ENCODE measurements around the gene BBS10.
"Not testable (repeated sequence)": the region's sequence is repeated elsewhere in the genome, so short reads cannot be mapped to it uniquely, and the experiment has no call there.

BBS10 gene

DNA sequence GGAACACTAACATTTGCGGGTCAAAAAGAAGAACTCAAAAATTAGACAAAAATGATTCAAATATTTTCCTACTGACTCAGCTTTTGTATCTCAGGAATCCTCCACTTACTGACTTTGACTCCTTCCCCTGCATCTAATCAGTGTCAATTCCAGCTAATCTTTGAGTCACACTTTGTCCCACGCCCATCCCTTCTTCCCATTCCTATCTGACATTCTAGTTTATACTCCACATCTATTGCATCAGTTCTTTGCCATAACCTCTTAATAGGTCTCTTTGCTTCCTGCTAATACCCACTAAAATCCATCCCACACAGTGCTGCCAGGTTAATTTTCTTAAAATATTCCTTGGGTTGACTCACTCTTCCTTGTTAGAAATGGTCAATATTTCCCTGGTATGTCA, 19.1 kb downstream of the BBS10 start:
- no peak for DNase-seq

- DNase-seq, result not testable (repeated sequence)
Measured at GRCh38 chr12:76319595-76320319, 28.5 kb downstream of the BBS10 start.

DNA sequence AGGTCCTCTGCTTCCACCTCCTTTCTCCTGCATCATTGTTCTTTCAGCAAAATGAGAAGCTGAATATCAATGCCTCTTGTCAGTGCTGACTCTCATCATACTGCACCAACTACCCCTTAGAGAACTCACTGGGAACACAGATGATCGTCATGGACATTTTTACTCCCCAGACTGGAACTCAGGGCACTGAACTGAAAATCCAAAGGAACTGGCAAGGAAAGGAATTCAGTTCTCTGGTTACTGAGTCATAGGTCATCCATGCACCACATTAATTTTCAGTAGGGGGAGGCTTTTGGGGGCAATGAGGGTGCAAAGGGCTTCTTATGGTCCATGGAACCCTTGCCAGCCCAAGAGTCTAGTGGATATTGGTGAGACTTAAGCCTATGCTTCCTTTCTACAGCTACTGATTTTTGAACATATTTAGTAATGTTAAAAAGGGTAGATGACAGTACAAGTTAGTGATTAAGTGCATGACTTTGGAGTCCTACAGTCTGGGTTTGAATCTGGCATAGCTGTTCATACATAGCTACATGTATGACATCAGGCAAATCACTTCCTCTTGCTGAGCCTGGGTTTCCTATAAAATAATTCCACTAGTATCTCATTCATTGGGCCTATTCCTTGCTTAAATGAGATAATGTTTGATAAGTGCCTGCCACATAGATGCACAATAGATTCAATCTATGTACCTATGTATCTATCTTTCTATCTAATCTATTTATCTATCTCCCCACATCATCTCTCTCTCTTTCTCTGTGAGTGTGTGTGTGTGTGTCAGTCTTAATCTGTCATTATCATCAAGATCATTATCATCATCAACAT, 29.2 kb downstream of the BBS10 start:
- DNase-seq, result no peak

DNA sequence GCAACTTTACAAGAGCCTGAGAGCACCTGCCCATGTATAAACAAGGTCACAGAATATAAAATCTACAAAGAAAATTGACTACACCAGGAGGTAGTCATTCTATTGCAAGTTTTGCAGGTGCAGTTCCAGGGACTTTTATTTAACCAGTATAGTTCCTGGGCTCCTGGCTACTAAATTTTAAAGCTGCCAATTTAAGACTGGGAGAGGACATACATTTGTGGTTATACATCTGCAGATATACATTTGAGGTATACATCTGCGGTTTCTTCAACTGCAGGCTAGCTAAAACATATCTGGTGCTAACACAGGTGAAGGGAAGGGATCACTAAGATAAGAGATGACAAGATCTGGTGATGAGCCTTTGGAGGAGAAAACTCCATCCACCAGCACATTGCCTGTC, 30.2 kb downstream of the BBS10 start:
- no peak for DNase-seq

GRCh38 chr12:76316468-76316867, 31.7 kb downstream of the BBS10 start:
- DNase-seq, result no peak

DNA sequence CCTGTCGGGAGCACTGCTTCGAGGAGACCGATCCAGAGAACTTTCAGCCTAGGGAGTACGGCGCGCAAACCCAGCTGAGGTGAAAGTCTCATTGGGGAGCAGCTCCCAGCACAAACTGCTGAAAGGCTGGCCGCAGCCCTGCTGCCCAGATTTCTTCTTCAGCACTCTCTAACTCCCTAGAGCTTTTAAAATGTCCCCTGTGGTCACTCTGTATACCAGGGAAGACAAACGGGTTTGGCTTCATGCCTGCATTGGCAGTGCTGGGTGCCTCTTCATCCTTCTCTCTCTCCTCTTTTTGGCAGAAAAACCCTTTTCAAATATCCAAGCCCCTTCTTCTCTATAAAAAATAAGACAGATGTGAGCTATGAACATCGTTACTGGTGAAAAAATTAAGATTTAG, 34.9 kb downstream of the BBS10 start:
- no peak for DNase-seq

DNA sequence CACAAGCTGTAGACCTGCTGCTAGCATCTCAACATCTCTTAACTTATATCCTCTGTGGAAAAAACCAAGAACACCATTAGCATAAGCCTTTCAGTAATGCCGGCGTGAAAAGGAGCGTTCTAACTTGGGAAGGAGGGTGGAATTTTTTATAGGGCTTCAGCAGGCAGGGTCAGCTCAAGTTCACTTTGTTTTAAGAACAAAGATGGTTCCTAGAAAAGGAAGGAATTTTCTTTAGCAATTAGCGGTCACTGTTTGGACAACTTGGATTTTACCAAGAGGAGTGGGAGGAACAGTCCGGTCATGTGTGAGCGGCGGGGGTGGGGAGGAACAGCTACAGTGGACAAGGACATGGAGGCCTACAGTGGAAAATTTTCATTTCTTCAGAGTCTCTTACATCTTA, 35.9 kb downstream of the BBS10 start:
- no peak for DNase-seq

DNA sequence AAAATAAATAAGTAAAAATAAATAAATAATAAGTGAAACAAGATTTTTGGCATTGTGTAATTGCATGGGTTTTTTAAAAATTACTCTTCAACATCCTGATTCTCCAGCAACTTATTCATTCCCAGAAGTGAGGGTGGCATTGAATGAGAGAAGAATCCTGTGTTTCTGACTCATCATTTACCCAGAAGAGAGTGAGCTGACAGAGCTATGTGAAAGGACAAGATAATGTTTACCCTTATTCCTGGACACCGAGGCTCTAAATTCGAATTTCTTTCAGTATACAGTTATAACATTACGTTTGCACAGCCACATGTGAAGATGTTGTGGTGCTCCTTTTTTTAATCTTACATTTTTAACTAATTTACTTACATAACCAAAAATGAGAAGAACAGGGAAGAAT, 36.4 kb downstream of the BBS10 start:
- DNase-seq, result no peak

DNA sequence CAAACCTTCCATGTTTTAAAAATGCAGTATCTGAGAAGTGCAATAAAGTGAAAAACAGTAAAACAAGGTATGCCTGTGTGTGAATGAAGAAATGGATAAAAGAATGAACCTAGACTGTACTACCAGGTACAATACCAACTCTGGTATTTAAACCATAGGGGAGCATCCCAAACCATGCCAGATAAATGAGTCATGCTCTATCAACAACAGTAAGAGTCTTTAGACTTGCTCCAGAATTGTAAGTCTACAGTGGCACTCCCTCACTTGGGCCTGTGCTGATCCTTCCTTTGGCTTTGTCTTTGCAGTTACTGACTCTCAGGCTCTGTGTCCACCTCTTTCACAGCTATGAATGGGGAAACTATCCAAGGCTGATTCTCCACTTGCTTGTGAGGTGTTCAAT, 38.1 kb downstream of the BBS10 start:
- no peak for DNase-seq

- no peak for DNase-seq
Measured at GRCh38 chr12:76308866-76309265, 39.3 kb downstream of the BBS10 start.

DNA sequence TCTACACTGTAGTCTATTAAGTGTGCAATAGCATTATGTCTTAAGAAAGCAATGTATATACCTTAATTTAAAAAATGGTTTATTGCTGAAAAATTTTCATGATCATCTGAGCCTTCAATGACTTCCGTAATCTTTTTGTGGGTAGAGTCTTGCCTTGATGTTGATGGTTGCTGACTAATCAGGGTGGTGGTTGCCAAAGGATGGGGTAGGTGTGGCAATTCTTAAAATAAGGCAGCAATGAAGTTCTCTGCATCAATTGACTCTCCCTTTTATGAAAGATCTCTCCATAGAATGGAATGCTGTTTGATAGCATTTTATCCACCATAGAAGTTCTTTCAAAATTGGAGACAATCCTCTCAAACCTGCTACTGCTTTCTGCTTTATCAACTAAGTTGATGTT, 41.1 kb downstream of the BBS10 start:
- DNase-seq, result no peak

DNA sequence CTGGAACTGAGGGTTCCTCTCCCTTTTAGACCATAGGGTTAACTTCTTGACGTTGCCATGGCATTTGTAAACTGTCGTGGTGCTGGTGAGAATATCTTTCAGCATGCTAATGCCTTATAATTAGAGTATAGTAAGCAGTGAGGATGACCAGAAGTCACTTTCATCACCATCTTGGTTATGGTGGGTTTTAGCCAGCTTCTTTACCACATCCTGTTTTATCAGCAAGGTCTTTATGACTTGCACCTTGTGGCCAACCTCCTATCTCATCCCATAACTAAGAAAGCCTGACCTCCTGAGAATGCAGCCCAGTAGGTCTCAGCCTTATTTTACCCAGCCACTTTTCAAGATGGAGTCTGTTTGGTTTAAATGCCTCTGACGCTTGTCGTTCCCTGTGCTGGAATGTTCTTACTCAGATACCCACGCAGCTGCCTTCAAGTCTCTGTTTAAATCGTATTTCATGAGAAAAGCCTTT, 44.2 kb downstream of the BBS10 start:
- DNase-seq, result peak; percentile 22

GRCh38 chr12:76303365-76303764, 44.9 kb downstream of the BBS10 start:
- no peak for DNase-seq

DNA sequence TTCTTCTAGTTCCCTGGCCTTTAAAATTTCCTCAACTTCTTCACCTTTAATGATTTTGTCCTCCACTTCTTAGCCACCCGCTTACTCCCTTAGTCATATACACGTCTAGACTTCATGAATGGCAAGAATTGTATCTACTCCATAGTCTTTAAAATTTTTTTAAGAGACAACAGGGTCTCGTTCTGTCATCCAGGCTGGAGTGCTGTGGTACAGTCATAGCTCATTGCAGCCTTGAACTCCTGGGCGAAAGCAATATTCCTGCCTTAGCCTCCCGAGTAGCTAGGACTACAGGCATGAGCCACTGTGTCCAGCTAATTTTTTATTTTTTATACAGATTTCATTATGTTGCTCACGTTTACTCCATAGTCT, 47.9 kb downstream of the BBS10 start:
- DNase-seq, result no peak

- DNase-seq, result no peak
Measured at GRCh38 chr12:76299536-76300296, 48.5 kb downstream of the BBS10 start.
